ENCODE data around the gene LPCAT1. TPM values are rescaled to one million over a fixed set of nuclear protein-coding genes. Genes with fewer than 3 reads are reported as not detected.

Gene LPCAT1
- total RNA-seq, 1 donor from 2014 or later: 25.3 TPM

GRCh38 chr5:1483856-1484729 is 39.7 kb downstream of the LPCAT1 start:
- DNase-seq (ENCODE audit: low read depth) (no peak), FAIRE-seq (no peak)
- no peak overlapping the region for H3K4me3 ChIP-seq (ENCODE audit: low read depth, low read length)
- H3K27me3 ChIP-seq (ENCODE audit: control insufficient read depth, insufficient read depth, low read length): no peaks in the 10 kb centered on the region
- peaks cover 15% of the 10 kb centered on the region for H3K36me3 ChIP-seq (ENCODE audit: control insufficient read depth, insufficient read depth, low read length)
- no peak for TF ChIP-seq CTCF (IDR thresholded peaks at IDR 0.05; ENCODE audit: insufficient read depth, low read length, severe bottlenecking)

- no peak for TF ChIP-seq CTCF (IDR thresholded peaks at IDR 0.05; ENCODE audit: insufficient read depth, low read length, severe bottlenecking)
- DNase-seq (ENCODE audit: low read depth): no peak
- Histone ChIP-seq H3K27me3 (ENCODE audit: control insufficient read depth, insufficient read depth, low read length) (no peaks in the 10 kb centered on the region), H3K36me3 (ENCODE audit: control insufficient read depth, insufficient read depth, low read length) (peaks cover 15% of the 10 kb centered on the region), H3K4me3 (ENCODE audit: low read depth, low read length) (no peak overlapping the region)
- FAIRE-seq: no peak
Observed at GRCh38 chr5:1483064-1483463, 40.7 kb downstream of the LPCAT1 start.

GRCh38 chr5:1481959-1482331 is 41.8 kb downstream of the LPCAT1 start:
- no peak for FAIRE-seq
- Histone ChIP-seq H3K36me3 (ENCODE audit: control insufficient read depth, insufficient read depth, low read length) (peaks cover 10% of the 10 kb centered on the region), H3K27me3 (ENCODE audit: control insufficient read depth, insufficient read depth, low read length) (no peaks in the 10 kb centered on the region), H3K4me3 (ENCODE audit: low read depth, low read length) (no peak overlapping the region)
- DNase-seq (ENCODE audit: low read depth): no peak
- no peak for TF ChIP-seq CTCF (IDR thresholded peaks at IDR 0.05; ENCODE audit: insufficient read depth, low read length, severe bottlenecking)

DNA sequence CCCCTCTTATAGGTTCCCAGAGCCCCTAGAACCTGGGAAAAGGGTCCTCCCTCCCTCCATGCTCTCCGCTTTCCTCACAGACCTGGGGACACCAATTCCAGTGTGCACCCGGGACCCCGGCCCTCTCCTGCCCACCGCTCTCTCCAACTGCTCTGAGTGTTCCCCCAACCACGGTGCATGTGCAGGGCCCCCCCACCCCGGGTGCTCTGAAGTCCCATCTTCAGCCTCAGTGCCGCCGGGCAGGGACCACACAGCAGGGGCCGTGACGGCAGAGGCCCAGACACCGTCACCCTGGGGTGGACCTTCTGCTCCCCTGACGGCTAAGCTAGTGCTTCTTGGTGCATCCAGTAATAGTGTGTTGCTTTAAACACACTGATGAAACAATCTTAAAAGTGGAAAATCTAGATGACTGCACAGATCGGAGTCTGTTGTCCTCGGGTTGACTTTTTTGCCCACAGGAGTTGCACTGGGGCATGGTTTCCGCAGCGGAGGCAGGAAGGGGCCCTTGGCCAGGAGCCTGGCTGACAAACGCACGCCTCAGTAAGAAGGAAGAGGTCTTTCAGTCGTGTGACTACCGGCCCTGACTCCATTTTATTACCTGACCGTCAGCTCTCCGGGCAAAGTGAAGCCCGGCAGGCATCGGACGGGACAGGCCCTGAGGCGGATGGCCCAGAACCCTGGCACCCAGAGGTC is 42.3 kb downstream of the LPCAT1 start:
- FAIRE-seq (no peak), DNase-seq (ENCODE audit: low read depth) (no peak)
- Histone ChIP-seq H3K4me3 (ENCODE audit: low read depth, low read length) (no peak overlapping the region), H3K27me3 (ENCODE audit: control insufficient read depth, insufficient read depth, low read length) (no peaks in the 10 kb centered on the region), H3K36me3 (ENCODE audit: control insufficient read depth, insufficient read depth, low read length) (peaks cover 7% of the 10 kb centered on the region)
- no peak for TF ChIP-seq CTCF (IDR thresholded peaks at IDR 0.05; ENCODE audit: insufficient read depth, low read length, severe bottlenecking)

DNA sequence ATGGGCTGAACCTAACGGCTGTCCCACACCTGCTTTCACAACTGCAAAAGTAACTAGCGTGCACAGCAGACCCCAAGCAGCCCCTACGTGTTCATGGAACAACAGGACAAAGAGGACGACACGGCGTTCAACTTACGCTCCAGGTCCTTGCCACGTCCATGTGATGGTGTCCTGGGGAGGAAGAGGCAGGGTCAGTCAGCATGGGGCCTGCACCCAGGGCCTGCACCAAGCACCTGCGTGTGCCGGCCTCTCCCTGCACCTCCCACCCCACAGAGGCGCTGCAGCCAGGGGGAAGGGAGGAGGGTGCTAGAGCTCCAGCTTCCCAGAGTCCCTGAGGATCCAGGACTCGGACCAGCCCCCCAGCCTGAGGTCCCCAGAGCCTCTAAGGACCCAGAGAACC is 43.0 kb downstream of the LPCAT1 start:
- no peak overlapping the region for H3K4me3 ChIP-seq (ENCODE audit: low read depth, low read length)
- no peaks in the 10 kb centered on the region for H3K27me3 ChIP-seq (ENCODE audit: control insufficient read depth, insufficient read depth, low read length)
- DNase-seq (ENCODE audit: low read depth): no peak
- TF ChIP-seq CTCF (IDR thresholded peaks at IDR 0.05; ENCODE audit: insufficient read depth, low read length, severe bottlenecking): no peak
- no peak for FAIRE-seq
- peaks cover 6% of the 10 kb centered on the region for H3K36me3 ChIP-seq (ENCODE audit: control insufficient read depth, insufficient read depth, low read length)

Measured in bronchial epithelial cell (primary cell).